Measurements from ENCODE around the gene BRSK2. TPM values are rescaled to one million over a fixed set of nuclear protein-coding genes. Genes with fewer than 3 reads are reported as not detected.

The BRSK2 gene
- total RNA-seq, 1 donor from 2014 or later: 7.1 TPM

DNA sequence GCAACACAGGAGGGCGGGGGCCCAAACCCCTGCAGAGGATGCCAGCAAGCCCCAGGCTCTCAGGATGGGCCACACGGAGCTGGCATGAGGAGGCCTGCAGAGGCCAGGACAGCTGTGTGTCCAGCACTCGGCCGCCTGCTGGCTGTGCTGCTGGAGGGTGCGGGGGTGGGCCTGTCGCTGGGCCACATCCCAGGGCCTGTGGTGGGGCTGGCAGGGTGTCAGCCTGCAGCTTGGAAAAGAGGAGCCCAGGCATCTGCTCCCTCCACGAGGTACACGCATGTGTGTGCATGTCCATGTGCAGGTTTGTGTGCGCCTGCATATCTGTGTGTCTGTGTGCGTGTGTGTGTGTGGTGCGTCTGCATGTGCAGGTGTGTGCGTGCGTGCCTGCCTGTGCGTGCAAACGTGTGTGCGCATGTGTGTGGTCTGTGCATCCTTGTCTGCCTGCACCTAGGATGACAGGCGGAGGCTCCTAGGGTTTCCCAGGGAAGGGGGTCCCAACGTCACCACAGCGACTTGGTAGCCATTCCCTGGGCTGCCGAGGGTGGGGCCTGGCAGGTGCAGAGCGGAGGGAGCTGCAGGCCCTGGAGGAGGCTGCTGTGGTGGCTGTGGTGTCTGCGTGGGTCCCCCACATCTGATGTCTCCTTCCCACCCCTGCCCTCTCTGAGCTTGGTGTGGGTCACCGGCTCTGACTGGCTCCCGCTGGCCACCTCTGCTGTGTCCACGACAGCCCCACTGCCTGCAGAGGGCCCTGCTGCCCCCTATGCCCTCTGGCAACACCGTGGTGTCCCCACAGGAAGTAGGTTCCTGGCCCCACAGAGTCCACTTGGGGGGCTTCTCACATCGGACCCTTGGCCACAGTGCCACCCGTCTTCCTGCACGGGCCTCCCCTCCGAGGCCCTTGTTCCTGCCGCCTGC is 17.1 kb downstream of the BRSK2 start:
- TF ChIP-seq, protein P1, sequence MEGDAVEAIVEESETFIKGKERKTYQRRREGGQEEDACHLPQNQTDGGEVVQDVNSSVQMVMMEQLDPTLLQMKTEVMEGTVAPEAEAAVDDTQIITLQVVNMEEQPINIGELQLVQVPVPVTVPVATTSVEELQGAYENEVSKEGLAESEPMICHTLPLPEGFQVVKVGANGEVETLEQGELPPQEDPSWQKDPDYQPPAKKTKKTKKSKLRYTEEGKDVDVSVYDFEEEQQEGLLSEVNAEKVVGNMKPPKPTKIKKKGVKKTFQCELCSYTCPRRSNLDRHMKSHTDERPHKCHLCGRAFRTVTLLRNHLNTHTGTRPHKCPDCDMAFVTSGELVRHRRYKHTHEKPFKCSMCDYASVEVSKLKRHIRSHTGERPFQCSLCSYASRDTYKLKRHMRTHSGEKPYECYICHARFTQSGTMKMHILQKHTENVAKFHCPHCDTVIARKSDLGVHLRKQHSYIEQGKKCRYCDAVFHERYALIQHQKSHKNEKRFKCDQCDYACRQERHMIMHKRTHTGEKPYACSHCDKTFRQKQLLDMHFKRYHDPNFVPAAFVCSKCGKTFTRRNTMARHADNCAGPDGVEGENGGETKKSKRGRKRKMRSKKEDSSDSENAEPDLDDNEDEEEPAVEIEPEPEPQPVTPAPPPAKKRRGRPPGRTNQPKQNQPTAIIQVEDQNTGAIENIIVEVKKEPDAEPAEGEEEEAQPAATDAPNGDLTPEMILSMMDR (IDR thresholded peaks at IDR 0.05; ENCODE audit: insufficient read depth, low read depth, low read length): no peak
- TF ChIP-seq EZH2 (IDR thresholded peaks at IDR 0.05; ENCODE audit: insufficient read depth, low read length): no peak

DNA sequence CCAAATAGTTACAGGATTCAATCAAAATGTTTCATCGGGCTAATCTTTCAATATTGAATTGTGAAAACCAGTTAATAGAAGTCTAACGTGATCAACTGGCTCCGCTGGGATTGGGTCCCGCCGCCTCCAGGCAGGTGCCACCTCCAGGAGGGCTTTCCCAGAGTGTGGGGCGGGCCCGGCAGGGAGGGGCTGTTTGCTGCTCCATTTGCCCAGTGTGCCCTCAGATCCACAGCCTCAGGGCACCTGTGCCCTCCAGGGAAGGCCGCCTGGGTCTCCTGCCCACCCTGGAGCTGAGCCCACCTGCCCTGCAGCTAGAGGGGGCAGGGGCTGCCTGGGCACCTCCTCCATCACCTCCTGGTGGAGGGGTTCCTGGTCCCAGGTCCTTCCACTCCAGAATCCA is 17.9 kb downstream of the BRSK2 start:
- no peak for FAIRE-seq
- no peaks in the 10 kb centered on the region for H3K36me3 ChIP-seq (ENCODE audit: insufficient read depth, low read length)
- H3K4me1 ChIP-seq (ENCODE audit: insufficient read depth, low read length): no peaks in the 10 kb centered on the region

More for the DNA sequence above, 17.1 kb downstream of the BRSK2 start:
- Mint-ChIP-seq H3K27me3 (ENCODE audit: low read depth, unreplicated experiment) (peaks cover 2% of the 10 kb centered on the region), H3K9me3 (ENCODE audit: unreplicated experiment) (no peaks in the 10 kb centered on the region), H3K36me3 (ENCODE audit: low read depth, unreplicated experiment) (no peaks in the 10 kb centered on the region), H3K4me1 (ENCODE audit: low read depth, unreplicated experiment) (no peaks in the 10 kb centered on the region), H3K27ac (ENCODE audit: unreplicated experiment) (no peak overlapping the region), H3K4me3 (ENCODE audit: unreplicated experiment) (no peak overlapping the region)
- DNase-seq (ENCODE audit: low read depth) (no peak), FAIRE-seq (no peak)
- H3K4me3 ChIP-seq (ENCODE audit: insufficient read depth, low read depth, low read length): no peak overlapping the region
- H3K27me3 ChIP-seq (ENCODE audit: insufficient read depth, low read length): no peaks in the 10 kb centered on the region
- H3K27ac ChIP-seq (ENCODE audit: low read depth, low read length): no peak overlapping the region
- H3K4me1 ChIP-seq (ENCODE audit: insufficient read depth, low read length): no peaks in the 10 kb centered on the region
- no peak overlapping the region for H3K4me2 ChIP-seq (ENCODE audit: low read length)
- H4K20me1 ChIP-seq (ENCODE audit: insufficient read depth, low read length): peaks cover 3% of the 10 kb centered on the region
- no peaks in the 10 kb centered on the region for H3K36me3 ChIP-seq (ENCODE audit: insufficient read depth, low read length)
- no peaks in the 10 kb centered on the region for H3K79me2 ChIP-seq (ENCODE audit: insufficient read depth, low read length)
- H3K9ac ChIP-seq (ENCODE audit: low read length): no peak overlapping the region
- no peaks in the 10 kb centered on the region for H3K9me3 ChIP-seq (ENCODE audit: insufficient read depth, low read depth, low read length)
- H2AFZ ChIP-seq (ENCODE audit: low read depth, low read length): no peak overlapping the region

More for the DNA sequence above, 17.9 kb downstream of the BRSK2 start:
- DNase-seq (ENCODE audit: low read depth): no peak
- Histone ChIP-seq H3K27ac (ENCODE audit: low read depth, low read length) (no peak overlapping the region), H3K9ac (ENCODE audit: low read length) (no peak overlapping the region), H3K4me3 (ENCODE audit: insufficient read depth, low read depth, low read length) (no peak overlapping the region), H2AFZ (ENCODE audit: low read depth, low read length) (no peak overlapping the region), H3K79me2 (ENCODE audit: insufficient read depth, low read length) (no peaks in the 10 kb centered on the region), H3K27me3 (ENCODE audit: insufficient read depth, low read length) (no peaks in the 10 kb centered on the region), H4K20me1 (ENCODE audit: insufficient read depth, low read length) (no peaks in the 10 kb centered on the region), H3K4me2 (ENCODE audit: low read length) (no peak overlapping the region), H3K9me3 (ENCODE audit: insufficient read depth, low read depth, low read length) (no peaks in the 10 kb centered on the region)
- TF ChIP-seq EZH2 (IDR thresholded peaks at IDR 0.05; ENCODE audit: insufficient read depth, low read length): no peak
- TF ChIP-seq, protein P1 (IDR thresholded peaks at IDR 0.05; ENCODE audit: insufficient read depth, low read depth, low read length): no peak
- H3K9me3 Mint-ChIP-seq (ENCODE audit: unreplicated experiment): no peaks in the 10 kb centered on the region
- no peak overlapping the region for H3K27ac Mint-ChIP-seq (ENCODE audit: unreplicated experiment)
- H3K27me3 Mint-ChIP-seq (ENCODE audit: low read depth, unreplicated experiment): peaks cover 2% of the 10 kb centered on the region
- no peaks in the 10 kb centered on the region for H3K4me1 Mint-ChIP-seq (ENCODE audit: low read depth, unreplicated experiment)
- H3K36me3 Mint-ChIP-seq (ENCODE audit: low read depth, unreplicated experiment): no peaks in the 10 kb centered on the region
- no peak overlapping the region for H3K4me3 Mint-ChIP-seq (ENCODE audit: unreplicated experiment)
